Ovary (tissue), 9 donors: Measurements from ENCODE around the gene SDHAF2. TPM values are rescaled to one million over a fixed set of nuclear protein-coding genes. Genes with fewer than 3 reads are reported as not detected.

Experiments used
- DNase-seq, 5 donors: peaks; one replicate each; pipeline ENCODE4 v3.0.0-alpha.2; 2019 to 2020
- H3K27ac ChIP-seq, 2 donors: fragments of 200-600 bp; one replicate each; pipeline versions ENCODE4 v1.5.1 to v1.8.0; 2019 to 2022
- H3K27me3 ChIP-seq: fragments of 200-600 bp; one replicate; pipeline ENCODE4 v1.8.0; 2022
- H3K36me3 ChIP-seq: fragments of 200-600 bp; sonication (generic); one replicate; pipeline ENCODE4 v1.5.1; 2019
- H3K4me1 ChIP-seq: one replicate; pipeline ENCODE4 v1.8.1; 2013; ENCODE audit warnings: mild to moderate bottlenecking, moderate library complexity; ENCODE audit not compliant: insufficient read depth
- H3K4me3 ChIP-seq: fragments of 200-600 bp; sonication (generic); one replicate; pipeline ENCODE4 v1.5.1; 2017
- H3K9me3 ChIP-seq, 2 donors: fragments of 200-600 bp in 1 of 2; sonication (generic) in 1 of 2; one replicate each; pipeline versions ENCODE4 v1.5.1 to v1.8.1; 2013 to 2019; ENCODE audit warnings: mild to moderate bottlenecking in 1 of 2, moderate library complexity in 1 of 2
- CTCF ChIP-seq, 3 donors: fragments of 450-650 bp in 2 of 3; fragments of 200-600 bp in 1 of 3; IDR thresholded peaks; one replicate each; pipeline versions ENCODE4 v1.5.1 to v1.8.0; 2016 to 2022; ENCODE audit warnings: antibody characterized with exemption in 3 of 3, mild to moderate bottlenecking in 1 of 3
- EP300 ChIP-seq: sonication (generic); formaldehyde crosslinking; IDR thresholded peaks from one replicate; pipeline ENCODE4 v1.6.1; 2017; ENCODE audit warnings: antibody characterized with exemption
- POLR2A ChIP-seq: fragments of 450-650 bp; IDR thresholded peaks from one replicate; pipeline ENCODE4 v1.6.1; 2017; ENCODE audit warnings: antibody characterized with exemption, mild to moderate bottlenecking, moderate library complexity
- WGBS, 3 donors: extraction: QIAGEN DNeasy Blood & Tissue Kit in 1 of 3; methylation state at CpG; one replicate each; pipeline versions ENCODE4 v1.1.5 to v1.1.7; 2013 to 2017; 5-methylcytosine and 5-hydroxymethylcytosine counted together
- intact Hi-C, 4 donors: fragments of 100-400 bp; cut with DNase I; formaldehyde crosslinking; loops; one replicate each; pipeline versions ENCODE4 v1.11.0 to v1.15.1; 2022 to 2023
- polyA plus RNA-seq, 2 donors: library from polyadenylated mRNA; stranded (reverse); fragments of 200-250 nt in 1 of 2; fragments of 350-450 nt in 1 of 2; fragmentation: Illumina TruSeq in 1 of 2; extraction: RNeasy Lipid Tissue Mini Kit (QIAGEN cat#74804) in 1 of 2; gene quantifications; one replicate each; pipeline ENCODE4 v1.2.3, GENCODE V29; 2013 to 2014
- total RNA-seq, 7 donors: library from RNA; depleted of rRNA in 2 of 7; stranded (reverse); fragments of >200 nt in 2 of 7; fragmentation: NEBNext Ultra II Directional in 3 of 7; extraction: Animal tissue kit (Norgen Biotek cat#: 25700) in 3 of 7; gene quantifications; one replicate each; pipeline versions ENCODE4 v1.1.0 to v1.2.4, GENCODE V29; 2016 to 2023
- donor health status: DM: no; HTN: no; CAD: no; lungs with moderate emphysema.
- donor health status: DM: no; HTN: no; CAD: no.
- donor health status: Bipolar disorder and iron deficiency.
- donor health status: DM: yes; HTN: yes; CAD: no.
- donor health status: DM: no; HTN: no; CAD: no.
- donor health status: DM: yes; HTN: yes; CAD: no.

SDHAF2 gene
- total and polyA plus RNA-seq, 9 donors, result 31.9 to 91.1 (median 39.5) TPM

- H3K27me3 ChIP-seq, result no peaks in the 10 kb centered on the region
- 90 to 93% (median 92%) methylated on average over 5 of the region's 5 CpGs for WGBS, 3 donors
- intact Hi-C loops, result no loop called here
- no peak for DNase-seq
- no peaks in the 10 kb centered on the region for H3K9me3 ChIP-seq
- no peak overlapping the region for H3K27ac ChIP-seq
- no peaks in the 10 kb centered on the region for H3K4me1 ChIP-seq
- H3K4me3 ChIP-seq, result no peak overlapping the region
- TF ChIP-seq CTCF (IDR thresholded peaks at IDR 0.05) (no peak), EP300 (no peak), POLR2A (no peak)
- H3K36me3 ChIP-seq, result no peaks in the 10 kb centered on the region
These were observed 22.8 kb upstream of the SDHAF2 start for GRCh38 chr11:61406991-61407728.

GRCh38 chr11:61411589-61411988 is 18.3 kb upstream of the SDHAF2 start:
- no peaks in the 10 kb centered on the region for H3K9me3 ChIP-seq
- H3K27me3 ChIP-seq, result no peaks in the 10 kb centered on the region
- H3K4me3 ChIP-seq, result no peak overlapping the region
- intact Hi-C loops, result no loop called here
- WGBS, 3 donors, result 77 to 84% (median 79%) methylated on average over 9 of the region's 9 CpGs
- H3K4me1 ChIP-seq, result no peaks in the 10 kb centered on the region
- H3K27ac ChIP-seq, result no peak overlapping the region
- TF ChIP-seq CTCF (IDR thresholded peaks at IDR 0.05), result no peak
- no peak for TF ChIP-seq POLR2A
- TF ChIP-seq EP300, result no peak
- no peak for DNase-seq
- H3K36me3 ChIP-seq, result no peaks in the 10 kb centered on the region

GRCh38 chr11:61413496-61413895 is 16.4 kb upstream of the SDHAF2 start:
- DNase-seq, result no peak
- no peak overlapping the region for H3K4me3 ChIP-seq
- no peak overlapping the region for H3K27ac ChIP-seq
- H3K4me1 ChIP-seq, result no peaks in the 10 kb centered on the region
- 70 to 76% (median 70%) methylated on average over 3 of the region's 3 CpGs for WGBS, 3 donors
- H3K27me3 ChIP-seq, result no peaks in the 10 kb centered on the region
- TF ChIP-seq EP300 (no peak), CTCF (IDR thresholded peaks at IDR 0.05) (no peak), POLR2A (no peak)
- H3K36me3 ChIP-seq, result no peaks in the 10 kb centered on the region
- no peaks in the 10 kb centered on the region for H3K9me3 ChIP-seq
- intact Hi-C loops, result no loop called here

GRCh38 chr11:61414547-61414946 is 15.4 kb upstream of the SDHAF2 start:
- Histone ChIP-seq H3K9me3 (no peaks in the 10 kb centered on the region), H3K27ac (no peak overlapping the region), H3K4me3 (no peak overlapping the region), H3K27me3 (no peaks in the 10 kb centered on the region), H3K4me1 (no peaks in the 10 kb centered on the region), H3K36me3 (no peaks in the 10 kb centered on the region)
- 82 to 92% (median 83%) methylated on average over 2 of the region's 2 CpGs for WGBS, 3 donors
- TF ChIP-seq EP300 (no peak), CTCF (IDR thresholded peaks at IDR 0.05) (no peak), POLR2A (no peak)
- intact Hi-C loops, result no loop called here
- DNase-seq, result no peak
